NCI-H526 (cell line): ENCODE results near the gene COL26A1.
A peak's percentile ranks its signal among the peaks of the same experiment; 100 is the strongest.
"Not testable (repeated sequence)": the region's sequence is repeated elsewhere in the genome, so short reads cannot be mapped to it uniquely, and the experiment has no call there.

Experiments used
- DNase-seq, 2 experiments: peaks; one replicate each; lab custom pipeline; 2025; lab: John Stamatoyannopoulos, UW

The COL26A1 gene

DNA sequence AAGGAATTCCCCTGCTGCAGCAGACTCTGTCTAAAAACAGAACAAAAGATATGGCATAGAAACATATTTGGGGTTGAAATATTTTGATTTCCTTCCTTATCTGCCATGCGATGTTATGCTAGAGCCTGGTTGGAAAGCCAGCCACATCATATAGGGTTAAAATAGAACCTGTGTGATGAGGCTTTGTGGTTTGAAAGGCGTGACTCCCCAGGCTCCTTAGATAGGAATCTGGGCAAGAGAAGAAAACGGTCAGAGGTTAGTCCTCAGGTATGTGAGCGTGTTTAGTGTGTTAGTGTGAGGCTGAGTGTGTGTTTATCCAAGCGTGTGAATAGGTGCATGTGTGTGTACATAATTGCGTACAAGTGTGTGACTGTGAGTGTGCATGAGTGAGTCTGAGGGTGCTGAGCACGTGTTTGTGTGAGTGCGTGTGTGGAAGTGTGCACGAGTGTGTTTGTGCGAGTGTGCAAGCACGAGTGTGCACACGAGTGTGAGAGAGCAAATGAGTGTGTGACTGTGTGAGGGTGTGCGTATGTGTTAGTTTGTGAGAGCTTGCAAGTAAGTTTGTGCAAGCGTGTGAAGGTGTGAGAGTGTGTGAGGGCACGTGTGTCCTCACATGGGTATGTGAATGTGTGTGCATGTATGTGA is 79.9 kb downstream of the COL26A1 start:
- DNase-seq, result no peak

DNA sequence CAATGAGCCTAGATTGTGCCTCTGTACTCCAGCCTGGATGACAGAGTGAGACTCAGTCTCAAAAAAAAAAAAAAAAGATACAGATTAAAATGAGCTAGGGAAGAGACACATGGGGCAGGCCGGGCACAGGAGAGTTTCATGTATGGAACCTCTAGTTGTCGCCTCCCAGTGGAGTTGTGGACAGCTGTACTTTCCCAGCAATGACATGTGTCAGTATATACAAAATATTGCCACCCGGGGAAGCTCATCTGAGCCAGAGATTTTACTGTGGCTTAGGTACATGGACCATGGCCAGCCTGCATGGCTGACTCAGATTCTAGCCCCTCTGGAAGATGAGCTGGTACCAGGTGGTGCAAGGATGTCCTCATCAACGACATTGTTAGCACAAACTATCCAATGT is 87.4 kb downstream of the COL26A1 start:
- DNase-seq, result no peak

DNA sequence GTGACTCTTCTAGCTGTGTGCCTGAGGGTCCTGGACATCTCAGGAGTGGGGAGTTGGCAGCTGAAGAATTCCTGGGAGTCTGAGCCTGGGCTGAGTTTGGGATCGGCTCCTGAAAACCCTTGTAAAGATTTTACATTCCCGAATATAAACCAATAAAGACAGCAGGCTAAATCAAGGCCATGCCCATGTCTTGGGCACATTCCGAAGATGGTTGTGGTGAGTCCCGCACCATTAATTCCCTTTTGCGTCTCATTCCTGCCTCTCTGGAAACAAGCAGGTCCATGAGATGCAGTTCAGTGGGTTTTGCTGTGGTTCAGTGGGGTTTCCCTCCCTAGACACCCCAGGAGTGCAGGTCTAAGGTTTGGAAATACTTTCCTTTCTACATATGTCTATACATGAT is 90.9 kb downstream of the COL26A1 start:
- no peak for DNase-seq

DNA sequence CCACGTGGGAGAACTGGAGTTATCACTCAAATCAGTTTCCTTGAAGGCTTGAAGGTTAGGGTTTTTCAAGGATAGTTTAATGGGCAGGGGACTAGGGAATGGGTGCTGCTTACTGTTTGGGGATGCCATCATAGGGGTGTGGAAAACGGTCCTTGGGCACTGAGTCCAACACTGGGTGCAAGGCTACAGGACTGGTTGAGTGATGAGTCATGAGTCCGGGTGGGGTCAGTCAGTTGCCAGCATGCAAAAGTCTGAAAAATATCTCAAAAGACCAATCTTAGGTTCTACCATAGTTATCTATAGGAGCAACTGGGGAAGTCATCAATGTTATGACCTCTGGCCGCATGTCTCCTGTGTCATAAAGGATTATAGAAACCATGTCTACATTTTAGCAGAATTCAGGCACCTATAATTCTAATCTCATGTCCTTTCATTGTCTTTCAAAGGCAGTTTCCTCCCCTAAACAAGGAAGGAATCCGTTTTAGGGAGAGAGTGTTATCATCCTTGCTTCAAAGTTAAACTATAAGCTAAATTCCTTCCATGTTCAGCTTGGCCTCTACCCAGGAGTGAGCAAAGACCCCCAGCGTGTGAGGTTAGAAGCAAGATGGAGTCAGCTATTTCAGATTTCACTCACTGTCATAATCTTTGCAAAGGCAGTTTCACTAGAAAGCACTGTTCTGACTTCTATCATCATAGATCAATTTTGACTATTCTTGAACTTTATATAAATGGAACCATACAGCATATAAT is 94.5 kb downstream of the COL26A1 start:
- no peak for DNase-seq

DNA sequence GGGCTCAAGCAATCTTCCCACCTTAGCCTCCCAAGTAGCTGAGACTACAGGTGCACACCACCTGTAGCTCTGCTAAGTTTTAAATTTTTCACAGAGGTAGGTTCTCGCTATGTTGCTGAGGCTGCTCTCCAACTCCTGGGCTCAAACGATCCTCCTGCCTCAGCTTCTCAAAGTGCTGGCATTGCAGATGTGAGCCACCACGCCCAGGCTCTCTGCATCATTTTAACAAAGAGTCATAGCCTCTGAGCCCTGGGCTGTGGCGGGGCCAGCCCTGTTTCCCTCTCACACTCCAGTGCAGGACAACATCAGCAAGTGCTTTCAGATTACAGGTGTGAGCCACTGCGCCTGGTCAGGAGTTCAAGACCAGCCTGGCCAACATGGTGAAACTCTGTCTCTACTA is 102.5 kb downstream of the COL26A1 start:
- no peak for DNase-seq

DNA sequence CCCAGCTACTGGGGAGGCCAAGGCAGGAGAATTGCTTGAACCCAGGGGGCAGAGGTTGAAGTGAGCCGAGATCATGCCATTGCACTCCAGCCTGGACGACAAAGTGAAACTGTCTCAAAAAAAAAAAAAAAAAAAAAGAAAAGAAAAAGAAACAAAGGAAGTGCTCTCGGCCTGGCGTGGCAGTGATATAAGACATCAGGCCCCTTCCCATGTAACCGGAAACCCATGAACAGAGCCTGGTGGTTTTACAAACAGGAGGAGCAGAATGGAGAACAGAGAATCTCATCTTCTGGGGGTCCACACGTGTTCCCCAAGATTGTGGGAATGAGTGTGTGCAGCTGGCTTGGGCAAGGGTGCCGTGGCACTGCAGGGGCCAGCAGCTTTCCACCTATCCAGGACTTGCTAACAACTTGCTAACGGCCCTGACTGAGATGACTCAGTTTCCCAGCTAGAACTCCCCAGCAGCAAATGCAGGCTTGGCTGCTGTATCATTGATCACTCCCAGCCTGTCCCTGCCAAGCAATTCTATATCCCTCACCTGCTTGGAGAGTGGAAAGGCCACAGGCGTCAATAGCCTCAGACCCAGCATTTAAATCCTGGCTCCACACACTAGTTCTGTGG is 103.0 kb downstream of the COL26A1 start:
- no peak for DNase-seq

DNA sequence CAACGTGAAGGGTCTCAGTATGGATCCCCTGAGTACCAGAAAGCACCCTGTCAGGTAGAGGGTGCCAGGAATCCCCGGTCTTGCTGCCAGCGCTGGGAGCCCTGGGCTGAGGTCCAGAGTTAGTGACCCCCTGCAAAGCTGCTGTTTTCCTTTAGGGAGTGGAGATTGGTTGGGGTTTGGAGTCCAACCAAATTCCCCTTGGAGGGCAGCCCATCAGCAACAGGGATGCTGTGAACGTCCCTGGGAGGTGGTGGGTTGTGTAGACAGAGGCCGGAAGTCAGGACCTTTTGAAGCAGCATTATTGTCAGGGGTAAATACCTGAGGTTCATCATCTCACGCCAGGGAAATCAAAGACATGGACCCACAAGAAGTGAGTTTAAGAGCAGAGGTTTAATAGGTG is 104.2 kb downstream of the COL26A1 start:
- no peak for DNase-seq

DNA sequence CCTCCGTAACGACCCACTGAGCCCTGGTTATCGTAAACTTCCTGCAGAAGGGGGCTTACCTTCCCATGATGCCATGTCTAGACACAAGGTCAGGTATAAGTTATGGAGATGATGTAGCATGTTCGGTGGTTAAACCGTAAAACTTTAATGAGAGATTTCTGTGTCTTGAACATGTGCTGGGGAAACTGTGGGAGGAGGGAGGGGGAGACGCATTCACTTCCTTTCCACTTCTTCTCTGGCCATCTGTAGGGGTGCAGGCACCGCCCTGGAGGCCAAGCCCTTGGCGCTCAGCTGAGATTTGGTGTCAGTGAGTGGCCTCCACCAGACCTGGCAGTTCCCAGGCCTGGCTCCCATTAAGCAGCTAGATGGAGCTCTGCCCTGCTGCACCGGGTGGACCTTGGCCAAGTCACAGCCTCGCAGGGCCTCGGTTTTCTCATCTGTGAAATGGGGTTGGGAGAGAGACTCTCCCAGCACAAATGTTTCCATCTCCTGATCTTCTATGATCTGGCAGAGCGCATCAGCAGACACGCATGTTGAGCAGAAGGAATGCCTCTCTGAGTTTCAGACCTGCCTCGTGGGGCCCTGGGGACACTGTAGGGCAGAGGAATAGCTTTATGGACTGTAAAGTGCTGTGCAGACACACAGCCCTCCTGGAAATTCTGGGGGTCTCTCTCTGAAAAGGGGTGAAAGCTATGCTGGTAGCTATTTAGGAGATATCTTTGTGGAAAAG is 106.0 kb downstream of the COL26A1 start:
- DNase-seq, result no peak

DNA sequence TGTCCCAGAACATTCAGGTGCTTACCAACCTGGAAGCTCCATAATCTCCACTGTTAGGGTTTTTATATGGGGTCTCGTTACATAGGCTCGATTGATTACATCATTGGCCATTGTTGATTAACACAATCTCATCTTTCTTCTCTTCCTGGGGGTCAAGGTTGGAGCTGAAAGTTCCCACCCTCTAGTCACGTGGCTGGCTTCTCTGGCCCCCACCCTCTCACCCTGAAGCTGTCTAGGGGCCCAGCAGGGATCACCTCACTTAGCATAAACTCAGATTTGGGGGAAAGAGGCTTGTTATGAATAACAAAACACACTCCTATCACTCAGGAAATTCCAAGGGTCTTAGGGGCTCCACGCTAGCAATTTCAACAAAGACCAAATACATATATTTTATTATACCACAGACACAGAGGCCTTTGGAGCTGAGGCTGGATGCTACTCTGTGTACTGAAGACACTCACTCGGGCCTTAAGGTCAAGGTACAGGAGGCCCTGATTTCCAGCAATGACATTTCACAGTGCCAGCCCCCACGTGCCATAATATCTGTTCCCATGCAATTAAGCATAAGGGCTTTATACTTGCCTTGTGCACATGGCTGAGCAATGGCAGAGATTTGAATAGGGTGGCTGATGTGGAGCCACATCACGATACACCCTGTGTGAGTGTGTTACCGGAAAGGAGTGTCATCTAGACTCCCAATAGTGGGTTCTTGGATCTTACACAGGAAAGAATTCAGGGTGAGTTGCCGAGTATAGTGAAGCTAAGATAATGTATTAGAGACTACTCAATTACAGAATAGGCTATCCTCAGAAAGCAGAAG is 108.2 kb downstream of the COL26A1 start:
- no peak for DNase-seq

DNA sequence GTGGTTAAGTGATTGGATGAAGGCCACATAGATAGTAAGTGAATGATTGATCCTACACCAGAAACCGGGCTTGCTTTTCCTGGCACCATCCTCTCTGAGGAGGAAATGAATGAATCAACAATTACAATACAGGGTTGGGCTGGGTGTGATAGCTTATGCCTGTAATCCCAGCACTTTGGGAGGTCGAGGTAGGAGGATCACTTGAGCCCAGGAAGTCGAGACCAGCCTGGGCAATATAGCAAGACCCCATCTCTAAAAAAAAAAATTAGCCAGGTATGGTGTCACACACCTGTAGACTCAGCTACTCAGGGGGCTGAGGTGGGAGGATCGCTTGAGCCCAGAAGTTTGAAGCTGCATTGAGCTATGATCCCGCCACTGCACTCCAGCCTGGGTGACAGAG is 111.5 kb downstream of the COL26A1 start:
- DNase-seq, result no peak

DNA sequence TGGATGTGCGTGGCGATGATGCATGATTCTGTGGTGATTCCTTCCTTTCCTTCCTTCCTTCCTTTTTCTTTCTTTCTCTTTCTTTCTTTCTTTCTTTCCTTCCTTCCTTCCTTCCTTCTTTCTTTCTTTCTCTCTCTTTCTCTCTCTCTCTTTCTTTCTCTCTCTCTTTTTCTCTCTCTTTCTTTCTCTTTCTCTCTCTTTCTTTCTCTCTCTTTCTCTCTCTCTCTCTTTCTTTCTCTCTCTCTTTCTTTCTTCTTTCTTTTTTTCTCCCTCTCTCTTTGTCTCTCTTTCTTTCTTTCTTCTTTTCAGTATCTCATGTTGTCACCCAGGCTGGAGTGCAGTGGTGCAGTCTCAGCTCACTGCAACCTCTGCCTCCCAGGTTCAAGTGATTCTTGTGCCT is 113.0 kb downstream of the COL26A1 start:
- not testable (repeated sequence) for DNase-seq

DNA sequence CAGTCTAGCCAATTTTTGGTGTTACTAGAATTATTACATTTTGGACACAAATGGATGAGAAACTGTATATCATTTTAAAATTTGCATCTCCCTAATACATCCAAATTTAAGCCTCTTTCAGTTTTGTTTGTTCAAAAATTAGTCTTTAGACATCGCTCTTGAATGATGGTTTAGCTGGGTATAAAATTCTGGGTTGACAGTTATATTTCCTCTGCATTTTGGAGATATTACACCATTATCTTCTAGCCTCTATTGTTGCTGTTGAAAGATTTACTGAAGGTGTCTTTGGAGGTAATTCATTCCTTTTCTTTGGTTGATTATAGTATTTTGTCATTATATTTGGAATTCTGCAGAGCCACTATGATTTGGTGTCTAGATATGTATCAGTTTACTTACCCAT is 116.5 kb downstream of the COL26A1 start:
- no peak for DNase-seq

DNA sequence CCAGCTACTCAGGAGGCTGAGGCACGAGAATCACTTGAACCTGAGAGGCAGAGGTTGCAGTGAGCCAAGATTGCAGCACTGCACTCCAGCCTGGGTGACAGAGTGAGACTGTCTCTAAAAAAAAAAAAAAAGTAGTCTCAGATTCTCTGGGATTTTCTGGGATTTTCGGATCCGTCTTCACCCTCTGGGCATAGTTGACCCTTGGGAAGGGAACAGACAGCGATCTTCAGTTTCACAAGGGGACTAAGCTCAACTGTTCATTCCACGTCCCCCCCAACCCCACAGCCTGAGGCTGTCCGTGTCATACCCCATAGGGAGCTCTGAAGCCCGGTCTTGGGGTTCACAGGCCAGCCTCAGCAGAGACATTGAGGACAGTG is 123.4 kb downstream of the COL26A1 start:
- DNase-seq, result not testable (repeated sequence)

DNA sequence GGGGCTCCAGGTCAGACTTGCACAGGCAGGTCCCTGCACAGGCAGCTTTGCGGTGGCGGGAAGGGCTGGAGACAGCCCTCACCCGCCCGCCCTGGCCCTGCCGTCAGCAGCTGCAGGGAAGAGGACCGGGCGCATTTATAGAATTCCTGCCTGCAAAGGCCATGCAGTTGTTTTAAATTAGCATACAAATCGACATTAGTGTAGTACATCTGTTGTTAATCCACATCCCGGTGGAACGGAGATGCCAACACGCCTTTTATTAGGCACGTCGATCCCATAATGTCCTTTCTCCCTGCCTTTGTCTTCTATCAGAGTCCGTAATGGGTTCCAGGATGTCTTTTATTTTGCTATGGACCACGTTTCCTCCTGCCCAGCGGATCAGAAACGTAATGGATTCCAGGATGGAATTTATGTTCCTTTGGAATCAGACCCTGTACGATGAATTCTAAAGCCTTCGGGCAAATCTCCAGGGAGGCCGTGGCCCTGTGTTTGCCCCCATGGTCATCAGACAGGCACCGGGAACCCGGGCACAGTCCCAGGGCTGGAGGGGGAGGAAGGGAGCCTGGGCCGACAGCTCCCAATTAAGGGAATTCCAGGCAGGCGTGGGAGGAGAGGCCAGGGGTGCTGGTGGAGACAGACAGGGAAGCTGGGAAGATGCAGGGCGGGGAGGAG is 123.9 kb downstream of the COL26A1 start:
- no peak for DNase-seq

DNA sequence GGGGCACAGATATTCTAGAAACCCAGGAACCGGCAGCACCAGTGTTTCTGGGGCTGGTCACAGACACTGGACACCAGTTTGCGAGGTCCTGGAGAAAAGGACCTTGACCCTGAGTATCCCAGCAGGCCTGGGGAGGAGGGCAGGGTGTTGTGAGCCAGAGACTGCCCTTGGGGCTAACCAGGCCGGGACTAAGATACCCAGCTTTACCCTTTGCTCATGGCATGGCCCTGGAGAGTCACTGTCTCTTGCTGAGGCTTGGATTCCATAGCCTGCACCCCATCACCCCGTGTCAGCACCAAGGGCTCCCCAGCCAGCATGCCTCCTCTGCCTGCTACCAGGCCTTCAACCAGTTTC is 124.4 kb downstream of the COL26A1 start:
- no peak for DNase-seq

DNA sequence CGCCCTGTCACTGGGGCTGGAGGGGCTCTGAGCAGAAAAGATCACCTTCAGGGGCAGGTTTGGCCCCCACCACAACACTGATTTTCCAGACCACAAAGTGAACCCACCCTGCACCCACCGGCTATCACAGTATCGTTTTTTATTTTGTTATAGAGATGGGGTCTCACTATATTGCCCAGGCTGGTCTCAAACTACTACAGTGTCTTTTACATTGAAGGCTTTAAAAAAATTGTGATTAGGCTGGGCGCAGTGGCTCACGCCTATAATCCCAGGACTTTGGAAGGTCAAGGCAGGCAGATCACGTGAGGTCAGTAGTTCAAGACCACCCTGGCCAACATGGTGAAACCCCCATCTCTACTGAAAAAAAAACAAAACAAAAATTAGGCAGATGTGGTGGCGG is 125.1 kb downstream of the COL26A1 start:
- no peak for DNase-seq

DNA sequence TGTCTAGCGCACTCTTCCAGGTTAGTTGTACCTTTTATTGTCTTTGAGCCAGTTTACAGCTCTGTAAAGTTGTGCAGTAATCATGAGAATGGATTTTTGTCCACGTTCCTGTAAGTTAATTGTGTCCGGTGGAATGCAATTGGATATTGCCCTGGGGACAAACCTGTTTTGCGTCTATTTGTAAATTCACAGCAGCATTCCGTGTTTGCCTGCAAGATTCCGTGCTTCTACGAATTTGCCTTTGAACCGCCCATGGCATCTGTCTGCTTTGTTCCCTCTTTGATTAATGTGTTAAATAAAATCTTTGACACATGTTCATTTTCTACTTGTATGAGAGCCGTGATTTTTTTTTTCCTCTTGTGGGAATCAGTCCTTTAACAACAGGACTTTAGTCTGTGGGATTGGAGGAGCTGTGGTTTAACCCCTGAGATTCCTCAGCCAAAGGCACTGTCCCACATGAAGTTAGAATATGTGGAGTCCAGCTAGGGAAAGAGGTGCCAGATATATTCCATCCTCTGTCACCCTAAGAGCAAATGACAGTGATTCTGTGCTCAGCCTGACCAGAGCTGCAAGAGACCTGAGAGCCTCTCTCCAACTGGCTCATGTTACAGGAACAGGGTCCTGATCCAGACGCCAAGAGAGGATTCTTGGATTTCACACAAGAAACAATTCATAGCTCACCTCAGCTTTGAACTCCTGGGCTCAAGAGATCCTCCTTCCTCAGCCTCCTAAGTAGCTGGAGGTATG is 126.3 kb downstream of the COL26A1 start:
- DNase-seq, result peak in 1 of 2 experiments; percentile 38

DNA sequence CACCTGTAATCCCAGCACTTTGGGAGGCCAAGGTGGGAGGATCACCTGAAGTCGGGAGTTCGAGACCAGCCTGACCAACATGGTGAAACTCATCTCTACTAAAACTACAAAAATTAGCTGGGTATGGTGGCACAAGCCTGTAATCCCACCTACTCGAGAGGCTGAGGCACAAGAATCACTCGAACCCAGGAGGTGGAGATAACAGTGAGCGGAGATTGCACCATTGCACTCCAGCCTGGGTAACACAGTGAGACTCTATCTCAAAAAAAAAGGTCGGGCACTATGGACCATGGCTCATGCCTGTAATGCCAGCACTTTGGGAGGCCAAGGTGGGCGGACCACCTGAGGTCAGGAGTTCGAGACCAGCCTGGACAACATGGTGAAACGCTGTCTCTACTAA is 127.8 kb downstream of the COL26A1 start:
- not testable (repeated sequence) for DNase-seq

DNA sequence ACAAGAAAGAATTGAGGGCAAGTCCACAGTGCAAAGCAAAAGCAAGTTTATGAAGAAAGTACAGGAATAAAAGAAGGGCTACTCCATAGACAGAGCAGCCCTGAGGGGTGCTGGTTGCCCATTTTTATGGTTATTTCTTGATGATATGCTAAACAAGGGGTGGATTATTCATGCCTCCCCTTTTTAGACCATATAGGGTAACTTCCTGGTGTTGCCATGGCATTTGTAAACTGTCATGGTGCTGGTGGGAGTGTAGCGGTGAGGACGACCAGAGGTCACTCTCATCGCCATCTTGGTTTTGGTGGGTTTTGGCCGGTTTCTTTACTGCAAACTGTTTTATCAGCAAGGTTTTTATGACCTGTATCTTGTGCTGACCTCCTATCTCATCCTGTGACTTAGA is 128.8 kb downstream of the COL26A1 start:
- DNase-seq, result not testable (repeated sequence)

DNA sequence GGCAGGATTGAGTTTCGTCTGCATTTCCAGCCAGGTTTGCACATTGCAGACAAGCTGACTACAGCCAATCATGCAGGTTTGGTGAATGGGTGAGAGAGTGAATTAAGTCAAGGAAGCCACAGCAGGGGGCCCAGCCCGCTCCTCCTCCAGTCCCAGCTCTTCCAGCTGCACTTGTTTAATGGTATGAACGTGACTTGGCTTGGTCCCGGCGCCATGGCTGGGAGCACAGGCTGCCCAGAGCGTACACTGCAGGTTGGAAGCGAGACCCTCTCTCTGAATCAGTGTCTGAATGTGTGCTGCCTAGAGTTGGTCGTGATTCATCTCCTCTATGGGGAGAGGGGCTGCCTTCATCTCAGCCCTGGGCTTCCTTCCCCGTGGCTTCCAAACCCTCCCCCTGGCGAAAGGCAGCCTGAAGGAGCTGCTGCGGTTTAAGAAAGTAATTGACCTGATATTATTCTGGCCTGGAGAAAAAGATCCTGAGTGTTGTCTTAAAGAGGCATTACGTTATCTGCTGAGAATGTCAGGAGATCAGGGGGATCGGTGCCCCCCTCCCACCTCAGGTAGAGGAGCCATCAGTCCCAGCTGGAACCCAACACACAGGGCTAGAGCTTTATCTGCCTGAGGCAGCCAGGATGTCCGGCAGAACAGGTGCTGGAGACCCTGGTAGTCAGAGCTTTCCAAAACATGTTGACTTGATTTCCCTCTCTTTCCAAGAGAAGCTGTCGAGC is 132.1 kb downstream of the COL26A1 start:
- DNase-seq, result no peak
